Right cardiac atrium (tissue), 5 donors: ENCODE measurements around the gene C1QTNF6. TPM values are rescaled to one million over a fixed set of nuclear protein-coding genes. Genes with fewer than 3 reads are reported as not detected.
"Not testable (repeated sequence)": the region's sequence is repeated elsewhere in the genome, so short reads cannot be mapped to it uniquely, and the experiment has no call there.

Experiments used
- ATAC-seq, 2 donors: fragments of 200-7000 bp; cut with Tn5 transposase; one replicate each; pipeline versions ENCODE4 v1.8.0 to v1.9.1; 2020; ENCODE audit warnings: moderate library complexity in 2 of 2, mild to moderate bottlenecking in 1 of 2
- DNase-seq, 3 donors: peaks; one replicate each; pipeline ENCODE4 v3.0.0-alpha.2; 2020
- H3K27ac ChIP-seq: one replicate; pipeline ENCODE4 v1.5.1; 2013; ENCODE audit warnings: mild to moderate bottlenecking, low read length, control low read depth, moderate library complexity
- H3K27me3 ChIP-seq: one replicate; pipeline ENCODE4 v1.6.1; 2013; ENCODE audit not compliant: control insufficient read depth, insufficient read depth
- H3K4me1 ChIP-seq: one replicate; pipeline ENCODE4 v1.6.1; 2013; ENCODE audit warnings: low read length; ENCODE audit not compliant: control insufficient read depth, insufficient read depth
- H3K4me3 ChIP-seq: one replicate; pipeline ENCODE4 v1.5.1; 2013; ENCODE audit warnings: low read length, control low read depth
- H3K9me3 ChIP-seq: one replicate; pipeline ENCODE4 v1.6.1; 2013; ENCODE audit warnings: low read length; ENCODE audit not compliant: control insufficient read depth
- WGBS: extraction: QIAGEN DNeasy Blood & Tissue Kit; methylation state at CpG from one replicate; pipeline ENCODE4 v1.1.7; 2013; 5-methylcytosine and 5-hydroxymethylcytosine counted together
- intact Hi-C, 4 donors: fragments of 100-400 bp; cut with DNase I; formaldehyde crosslinking; loops; one replicate each; pipeline versions ENCODE4 v1.11.0 to v1.14.0; 2022 to 2023
- polyA plus RNA-seq: library from polyadenylated mRNA; stranded (reverse); fragments of 200-250 nt; gene quantifications from one replicate; pipeline ENCODE4 v1.2.3, GENCODE V29; 2013
- total RNA-seq, 4 donors: library from RNA; stranded (reverse); fragmentation: NEBNext Ultra II Directional; extraction: Animal tissue kit (Norgen Biotek cat#: 25700); gene quantifications; one replicate each; pipeline ENCODE4 v1.2.1, GENCODE V29; 2021
- donor health status: healthy with polysubstance abuse.
- donor health status: DM: no; HTN: yes; CAD: no.
- donor health status: DM: no; HTN: no; CAD: no.
- donor health status: DM: no; HTN: yes; CAD: no; lungs with severe emphysema.
- donor health status: DM: yes; HTN: yes; CAD: no.

The C1QTNF6 gene
- total and polyA plus RNA-seq, 5 donors, result 2.0 to 3.3 (median 2.8) TPM

- ATAC-seq, result no peak
- intact Hi-C loops, result no loop called here
- 88% methylated on average over 14 of the region's 14 CpGs for WGBS
- peaks cover 17% of the 10 kb centered on the region for H3K4me1 ChIP-seq
- H3K9me3 ChIP-seq, result no peaks in the 10 kb centered on the region
- peak in 1 of 3 donors; percentile 36 for DNase-seq
- no peaks in the 10 kb centered on the region for H3K27me3 ChIP-seq
- H3K27ac ChIP-seq, result no peak overlapping the region
- no peak overlapping the region for H3K4me3 ChIP-seq
Measured at GRCh38 chr22:37172266-37173245, 15.5 kb downstream of the C1QTNF6 start.

- ATAC-seq, result no peak
Measured at GRCh38 chr22:37171662-37172061, 16.4 kb downstream of the C1QTNF6 start.

GRCh38 chr22:37170689-37171405 lies 17.2 kb downstream of the C1QTNF6 start:
- ATAC-seq, DNase-seq, H3K27ac ChIP-seq, H3K4me3 ChIP-seq, H3K9me3 ChIP-seq, H3K27me3 ChIP-seq, intact Hi-C loops, H3K4me1 ChIP-seq: not testable (repeated sequence)
- 91% methylated on average over 16 of the region's 16 CpGs for WGBS

More at GRCh38 chr22:37171662-37172061, 16.4 kb downstream of the C1QTNF6 start:
- no peak for DNase-seq
- intact Hi-C loops, result no loop called here
- WGBS, result 89% methylated on average over 5 of the region's 5 CpGs
- Histone ChIP-seq H3K9me3 (no peaks in the 10 kb centered on the region), H3K27me3 (no peaks in the 10 kb centered on the region), H3K4me1 (peaks cover 11% of the 10 kb centered on the region), H3K4me3 (no peak overlapping the region), H3K27ac (no peak overlapping the region)

GRCh38 chr22:37169947-37170688 lies 17.9 kb downstream of the C1QTNF6 start:
- Histone ChIP-seq H3K27ac (no peak overlapping the region), H3K27me3 (no peaks in the 10 kb centered on the region), H3K9me3 (no peaks in the 10 kb centered on the region), H3K4me1 (peaks cover 2% of the 10 kb centered on the region), H3K4me3 (no peak overlapping the region)
- ATAC-seq, result no peak
- peak in 1 of 3 donors; percentile 52 for DNase-seq
- WGBS, result 89% methylated on average over 10 of the region's 10 CpGs
- intact Hi-C loops, result loop anchor here in 2 of 4 donors (5.0 to 10.0 kb wide), 2 partner anchors 92 to 95 kb away; no protein-coding TSS in a partner anchor

GRCh38 chr22:37169406-37169805 lies 18.6 kb downstream of the C1QTNF6 start:
- Histone ChIP-seq H3K27ac (no peak overlapping the region), H3K4me1 (peaks cover 2% of the 10 kb centered on the region), H3K27me3 (no peaks in the 10 kb centered on the region), H3K9me3 (no peaks in the 10 kb centered on the region), H3K4me3 (no peak overlapping the region)
- intact Hi-C loops, result loop anchor here in 2 of 4 donors (5.0 to 10.0 kb wide), 2 partner anchors 93 to 95 kb away; no protein-coding TSS in a partner anchor
- DNase-seq, result peak in 1 of 3 donors; percentile 28
- ATAC-seq, result no peak
- WGBS, result 93% methylated on average over 8 of the region's 8 CpGs

GRCh38 chr22:37167981-37168647 lies 19.9 kb downstream of the C1QTNF6 start:
- ATAC-seq (no peak), DNase-seq (peak in 1 of 3 donors; percentile 6)
- Histone ChIP-seq H3K27me3 (no peaks in the 10 kb centered on the region), H3K27ac (no peak overlapping the region), H3K9me3 (no peaks in the 10 kb centered on the region), H3K4me1 (peaks cover 2% of the 10 kb centered on the region), H3K4me3 (no peak overlapping the region)
- WGBS, result 46% methylated on average over 8 of the region's 8 CpGs
- intact Hi-C loops, result loop anchor here in 3 of 4 donors (2.0 to 10.0 kb wide), 3 partner anchors 31 to 94 kb away; no protein-coding TSS in a partner anchor

- H3K27ac ChIP-seq, result peak overlapping the region; percentile 2
- H3K4me1 ChIP-seq, result peaks cover 2% of the 10 kb centered on the region
- no peak overlapping the region for H3K4me3 ChIP-seq
- intact Hi-C loops, result loop anchor here in 3 of 4 donors (2.0 to 10.0 kb wide), 3 partner anchors 31 to 95 kb away; no protein-coding TSS in a partner anchor
- ATAC-seq (peak; percentile 33 to 68), DNase-seq (peak in 2 of 3 donors; percentile 15 to 60)
- H3K9me3 ChIP-seq, result no peaks in the 10 kb centered on the region
- H3K27me3 ChIP-seq, result no peaks in the 10 kb centered on the region
- 63% methylated on average over 17 of the region's 17 CpGs for WGBS
Measured at GRCh38 chr22:37167176-37167980, 20.7 kb downstream of the C1QTNF6 start.

- intact Hi-C loops, result loop anchor here in 3 of 4 donors (2.0 to 10.0 kb wide), 3 partner anchors 32 to 96 kb away; no protein-coding TSS in a partner anchor
- H3K27me3 ChIP-seq, result no peaks in the 10 kb centered on the region
- 15% methylated on average over 13 of the region's 13 CpGs for WGBS
- no peak overlapping the region for H3K4me3 ChIP-seq
- DNase-seq (peak; percentile 89 to 96 (median 95)), ATAC-seq (peak; percentile 90 to 92)
- H3K27ac ChIP-seq, result no peak overlapping the region
- no peaks in the 10 kb centered on the region for H3K9me3 ChIP-seq
- peaks cover 2% of the 10 kb centered on the region for H3K4me1 ChIP-seq
Measured at GRCh38 chr22:37166675-37167066, 21.4 kb downstream of the C1QTNF6 start.

GRCh38 chr22:37165940-37166674 lies 21.9 kb downstream of the C1QTNF6 start:
- WGBS, result 55% methylated on average over 25 of the region's 25 CpGs
- Histone ChIP-seq H3K9me3 (no peaks in the 10 kb centered on the region), H3K27ac (no peak overlapping the region), H3K4me1 (peaks cover 2% of the 10 kb centered on the region), H3K27me3 (no peaks in the 10 kb centered on the region), H3K4me3 (no peak overlapping the region)
- peak in 1 of 2 donors; percentile 13 for ATAC-seq
- DNase-seq, result peak in 2 of 3 donors; percentile 15 to 56
- intact Hi-C loops, result loop anchor here in 3 of 4 donors (2.0 to 10.0 kb wide), 3 partner anchors 33 to 96 kb away; no protein-coding TSS in a partner anchor
